HepG2 (cell line): Measurements from ENCODE around the gene DCHS2. TPM values are rescaled to one million over a fixed set of nuclear protein-coding genes. Genes with fewer than 3 reads are reported as not detected.

Experiments
- ATAC-seq: fragments of 200-7000 bp; cut with Tn5 transposase; 3 replicates; pipeline ENCODE4 v1.9.1; 2020; ENCODE audit warnings: mild to moderate bottlenecking, moderate library complexity
- BruUV-seq: library from RNA; stranded (reverse); fragments of 400-500 nt; replicated peaks from 2 replicates; lab custom pipeline; 2021; lab: Mats Ljungman, UMichigan
- CTCF ChIA-PET: fragments of 300-600 bp; formaldehyde crosslinking; extraction: SDS; loops from one replicate; lab custom pipeline; 2021; ENCODE audit warnings: low total read pairs, inconsistent platforms, low intra/inter-chr PET ratio; lab: Yijun Ruan, JAX
- POLR2A ChIA-PET: fragments of 350-600 bp; sonication (Branson Sonifier 250); formaldehyde crosslinking; loops from one replicate; lab custom pipeline; 2020; ENCODE audit warnings: antibody characterized with exemption, inconsistent platforms; lab: Yijun Ruan, JAX
- DNase-seq: peaks from one replicate; pipeline ENCODE4 v3.0.0-alpha.2; 2015; ENCODE audit warnings: low spot score
- FAIRE-seq: peaks from 3 replicates; lab custom pipeline; 2011; peaks lifted over from hg19 to GRCh38; lab: Jason Lieb, UNC
- H2AFZ ChIP-seq: one replicate; pipeline ENCODE4 v1.6.1; 2011; ENCODE audit warnings: low read length, inconsistent platforms
- H3K27ac ChIP-seq: fragments of 300-600 bp; 3 replicates; pipeline ENCODE4 v1.8.0; 2011; ENCODE audit warnings: mixed run types, mild to moderate bottlenecking, mixed read lengths, low read length, inconsistent platforms; ENCODE audit not compliant: insufficient read depth; ENCODE audit errors: extremely low read length
- H3K27me3 ChIP-seq, 2 experiments: fragments of 200-600 bp in 1 of 2; 2 replicates in 1 of 2; 3 replicates in 1 of 2; pipeline versions ENCODE4 v1.6.0 to v1.8.0; 2011; ENCODE audit warnings: low read length in 2 of 2, mild to moderate bottlenecking in 2 of 2, moderate library complexity in 2 of 2, inconsistent platforms in 1 of 2; ENCODE audit not compliant: insufficient read depth in 2 of 2, control insufficient read depth in 1 of 2
- H3K36me3 ChIP-seq, 2 experiments: fragments of 200-600 bp in 1 of 2; replicated peaks in 1 of 2; 2 replicates in 1 of 2; 3 replicates in 1 of 2; pipeline versions ENCODE4 v1.5.1 to v1.8.0; 2011; ENCODE audit warnings: low read length in 2 of 2, inconsistent platforms in 1 of 2; ENCODE audit not compliant: insufficient read depth in 2 of 2, control insufficient read depth in 1 of 2
- H3K4me1 ChIP-seq: 2 replicates; pipeline ENCODE4 v1.5.1; 2012; ENCODE audit warnings: low read length, inconsistent platforms; ENCODE audit not compliant: insufficient read depth
- H3K4me2 ChIP-seq: 2 replicates; pipeline ENCODE4 v1.6.0; 2011; ENCODE audit warnings: low read depth, low read length, inconsistent platforms
- H3K4me3 ChIP-seq, 3 experiments: fragments of 200-600 bp in 1 of 3; sonication (generic), shearing (Covaris generic) in 1 of 3; replicated peaks in 1 of 3; 2 replicates each; pipeline ENCODE4 v1.5.1; 2011 to 2016; ENCODE audit warnings: low read length in 3 of 3, inconsistent platforms in 2 of 3, low read depth in 2 of 3, mild to moderate bottlenecking in 2 of 3, control low read depth in 1 of 3, mixed read lengths in 1 of 3; ENCODE audit not compliant: insufficient read depth in 1 of 3
- H3K79me2 ChIP-seq: one replicate; pipeline ENCODE4 v1.6.1; 2011; ENCODE audit warnings: low read length, inconsistent platforms; ENCODE audit not compliant: insufficient read depth
- H3K9ac ChIP-seq: 2 replicates; pipeline ENCODE4 v1.6.0; 2011; ENCODE audit warnings: mild to moderate bottlenecking, low read depth, low read length, inconsistent platforms; ENCODE audit not compliant: insufficient read depth
- H3K9me3 ChIP-seq: 2 replicates; pipeline ENCODE4 v1.5.1; 2012; ENCODE audit warnings: mild to moderate bottlenecking, low read length
- H4K20me1 ChIP-seq: 2 replicates; pipeline ENCODE4 v1.6.0; 2011; ENCODE audit warnings: inconsistent platforms, mild to moderate bottlenecking, low read length, moderate library complexity; ENCODE audit not compliant: insufficient read depth
- ATAD3A ChIP-seq: sonication (generic); formaldehyde crosslinking; IDR thresholded peaks from 2 replicates; pipeline ENCODE4 v1.4.0; 2020; ENCODE audit warnings: missing genetic modification reagents
- ATRX ChIP-seq: sonication (generic); formaldehyde crosslinking; IDR thresholded peaks from 2 replicates; pipeline ENCODE4 v1.4.0; 2020; ENCODE audit warnings: missing genetic modification reagents, borderline replicate concordance
- ESRRA ChIP-seq: sonication (generic); formaldehyde crosslinking; IDR thresholded peaks from 2 replicates; pipeline ENCODE4 v1.5.1; 2020; ENCODE audit warnings: mild to moderate bottlenecking, low read depth, missing genetic modification reagents
- FOXO1 ChIP-seq: sonication (generic); formaldehyde crosslinking; IDR thresholded peaks from 2 replicates; pipeline ENCODE4 v1.4.0; 2020; ENCODE audit warnings: missing genetic modification reagents
- HNRNPK ChIP-seq: fragments of 200-400 bp; formaldehyde crosslinking; IDR thresholded peaks from 2 replicates; pipeline ENCODE4 v1.6.1; 2018; ENCODE audit warnings: low read length, low read depth, moderate library complexity, mild to moderate bottlenecking; ENCODE audit not compliant: poor library complexity, severe bottlenecking
- MEIS1 ChIP-seq: sonication (generic); formaldehyde crosslinking; IDR thresholded peaks from 2 replicates; pipeline ENCODE4 v1.9.0; 2021; ENCODE audit warnings: mild to moderate bottlenecking, missing genetic modification reagents, moderate library complexity, borderline replicate concordance
- NFATC3 ChIP-seq: sonication (generic); formaldehyde crosslinking; IDR thresholded peaks from 2 replicates; pipeline ENCODE4 v1.5.1; 2020; ENCODE audit warnings: mild to moderate bottlenecking, missing genetic modification reagents
- PTBP1 ChIP-seq: fragments of 200-400 bp; formaldehyde crosslinking; IDR thresholded peaks from 2 replicates; pipeline ENCODE4 v1.6.1; 2018; ENCODE audit warnings: low read length, low read depth; ENCODE audit not compliant: poor library complexity, severe bottlenecking
- THAP8 ChIP-seq: sonication (generic); formaldehyde crosslinking; IDR thresholded peaks from 2 replicates; pipeline ENCODE4 v1.5.1; 2020; ENCODE audit warnings: missing genetic modification reagents, mild to moderate bottlenecking, borderline replicate concordance
- ZBTB49 ChIP-seq: sonication (generic); formaldehyde crosslinking; IDR thresholded peaks from 2 replicates; pipeline ENCODE4 v1.4.0; 2020; ENCODE audit warnings: missing genetic modification reagents, borderline replicate concordance
- ZIK1 ChIP-seq: sonication (generic); formaldehyde crosslinking; IDR thresholded peaks from 2 replicates; pipeline ENCODE4 v1.5.0; 2020; ENCODE audit warnings: mild to moderate bottlenecking, low read depth, missing genetic modification reagents, borderline replicate concordance
- ZNF703 ChIP-seq: sonication (generic); formaldehyde crosslinking; IDR thresholded peaks from 2 replicates; pipeline ENCODE4 v1.5.1; 2020; ENCODE audit warnings: missing genetic modification reagents, mild to moderate bottlenecking, moderate library complexity, borderline replicate concordance
- WGBS: methylation state at CpG from one replicate; pipeline ENCODE4 v1.1.6; 2017; ENCODE audit warnings: low lambda C conversion rate; 5-methylcytosine and 5-hydroxymethylcytosine counted together
- in situ Hi-C: cut with HindIII; loops from 2 replicates; pipeline ENCODE4 v1.10.0; 2017; ENCODE audit warnings: low pct_unique_long_range_greater_than_20kb; ENCODE audit not compliant: extremely low pct_ligation_motif_present
- intact Hi-C: fragments of 100-400 bp; cut with micrococcal nuclease; formaldehyde crosslinking; loops from one replicate; pipeline ENCODE4 v1.10.0; 2022; ENCODE audit not compliant: unreplicated experiment
- polyA plus RNA-seq, 8 experiments: library from polyadenylated mRNA; depleted of rRNA in 3 of 8; stranded (reverse) in 7 of 8; unstranded in 1 of 8; fragments of >200 nt; fragmentation: Illumina TruSeq in 4 of 8; extraction: Trizol in 4 of 8; gene quantifications; 2 replicates each; pipeline versions ENCODE4 v1.2.1 to v1.2.3, GENCODE V29; 2011 to 2016; ENCODE audit warnings: low read depth in 4 of 8, missing spikeins in 1 of 8, mixed read lengths in 1 of 8; ENCODE audit not compliant: insufficient read depth in 1 of 8
- total RNA-seq, 5 experiments: library from RNA; depleted of rRNA; stranded (reverse); fragments of >200 nt; fragmentation: Illumina TruSeq; extraction: Trizol; gene quantifications; 2 replicates each; pipeline ENCODE4 v1.2.3, GENCODE V29; 2016; ENCODE audit warnings: low read depth in 1 of 5
- TF ChIP-seq, protein P1 (sequence below), 2 experiments: IDR thresholded peaks; 2 replicates each; pipeline ENCODE4 v1.6.1; 2011 to 2012; ENCODE audit warnings: low read length in 2 of 2, borderline replicate concordance in 1 of 2, low read depth in 1 of 2, mild to moderate bottlenecking in 1 of 2, moderate library complexity in 1 of 2

The DCHS2 gene
- total and polyA plus RNA-seq, 2 of the 13 experiments (the other 11 are each of a cell fraction or from before 2014, with no cell fraction given): 0.03 TPM; not detected in 1

DNA sequence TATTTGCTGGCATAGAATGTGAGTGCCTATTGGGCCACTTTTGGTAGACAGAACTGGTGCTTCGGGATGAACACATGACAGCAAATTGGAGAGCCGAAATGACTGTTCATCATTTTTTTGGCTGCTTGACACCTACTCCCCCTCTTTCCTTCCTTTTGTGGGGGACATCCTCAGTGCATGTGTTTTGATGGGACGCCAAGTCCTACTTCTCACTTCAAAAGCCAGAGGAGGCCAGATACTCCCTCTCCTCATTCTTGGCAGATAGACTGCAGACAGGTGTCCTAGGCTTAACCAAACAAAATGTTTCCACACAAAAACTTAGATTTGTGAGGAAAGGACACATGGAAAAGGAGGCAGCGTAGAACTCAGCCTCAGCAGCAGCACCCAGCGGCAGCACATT is 62.4 kb downstream of the DCHS2 start:
- no TSS peak for BruUV-seq
- no peak for FAIRE-seq

GRCh38 chr4:154427149-154427548 is 64.5 kb downstream of the DCHS2 start:
- no peak overlapping the region for H3K27ac ChIP-seq
- under 1% methylated on average over 6 of the region's 6 CpGs for WGBS
- no peaks in the 10 kb centered on the region; a peak in 1 of 5 replicates for H3K27me3 ChIP-seq
- no peak overlapping the region for H3K4me3 ChIP-seq
- H3K4me2 ChIP-seq: no peak overlapping the region
- no peaks in the 10 kb centered on the region for H4K20me1 ChIP-seq
- FAIRE-seq: no peak
- H3K79me2 ChIP-seq: no peaks in the 10 kb centered on the region
- ChIA-PET CTCF (no interaction called here), POLR2A (no interaction called here)
- in situ Hi-C loops: no loop called here
- DNase-seq: no peak
- H3K36me3 ChIP-seq: no peaks in the 10 kb centered on the region
- H3K9ac ChIP-seq: no peak overlapping the region
- BruUV-seq: no TSS peak
- H2AFZ ChIP-seq: no peak overlapping the region
- H3K9me3 ChIP-seq: no peaks in the 10 kb centered on the region
- no peaks in the 10 kb centered on the region for H3K4me1 ChIP-seq
- no peak for ATAC-seq
- intact Hi-C loops: no loop called here
- TF ChIP-seq ZBTB49 (CRISPR knock-in tag) (no peak), THAP8 (CRISPR knock-in tag) (no peak), ZNF703 (CRISPR knock-in tag) (no peak), MEIS1 (CRISPR knock-in tag) (no peak), HNRNPK (no peak), FOXO1 (CRISPR knock-in tag) (no peak)
- TF ChIP-seq, protein P1, sequence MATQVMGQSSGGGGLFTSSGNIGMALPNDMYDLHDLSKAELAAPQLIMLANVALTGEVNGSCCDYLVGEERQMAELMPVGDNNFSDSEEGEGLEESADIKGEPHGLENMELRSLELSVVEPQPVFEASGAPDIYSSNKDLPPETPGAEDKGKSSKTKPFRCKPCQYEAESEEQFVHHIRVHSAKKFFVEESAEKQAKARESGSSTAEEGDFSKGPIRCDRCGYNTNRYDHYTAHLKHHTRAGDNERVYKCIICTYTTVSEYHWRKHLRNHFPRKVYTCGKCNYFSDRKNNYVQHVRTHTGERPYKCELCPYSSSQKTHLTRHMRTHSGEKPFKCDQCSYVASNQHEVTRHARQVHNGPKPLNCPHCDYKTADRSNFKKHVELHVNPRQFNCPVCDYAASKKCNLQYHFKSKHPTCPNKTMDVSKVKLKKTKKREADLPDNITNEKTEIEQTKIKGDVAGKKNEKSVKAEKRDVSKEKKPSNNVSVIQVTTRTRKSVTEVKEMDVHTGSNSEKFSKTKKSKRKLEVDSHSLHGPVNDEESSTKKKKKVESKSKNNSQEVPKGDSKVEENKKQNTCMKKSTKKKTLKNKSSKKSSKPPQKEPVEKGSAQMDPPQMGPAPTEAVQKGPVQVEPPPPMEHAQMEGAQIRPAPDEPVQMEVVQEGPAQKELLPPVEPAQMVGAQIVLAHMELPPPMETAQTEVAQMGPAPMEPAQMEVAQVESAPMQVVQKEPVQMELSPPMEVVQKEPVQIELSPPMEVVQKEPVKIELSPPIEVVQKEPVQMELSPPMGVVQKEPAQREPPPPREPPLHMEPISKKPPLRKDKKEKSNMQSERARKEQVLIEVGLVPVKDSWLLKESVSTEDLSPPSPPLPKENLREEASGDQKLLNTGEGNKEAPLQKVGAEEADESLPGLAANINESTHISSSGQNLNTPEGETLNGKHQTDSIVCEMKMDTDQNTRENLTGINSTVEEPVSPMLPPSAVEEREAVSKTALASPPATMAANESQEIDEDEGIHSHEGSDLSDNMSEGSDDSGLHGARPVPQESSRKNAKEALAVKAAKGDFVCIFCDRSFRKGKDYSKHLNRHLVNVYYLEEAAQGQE (IDR thresholded peaks at IDR 0.05; ENCODE audit: borderline replicate concordance in 1 of 2, low read depth in 1 of 2, low read length in 2 of 2): no peak

More for the DNA sequence above, 62.4 kb downstream of the DCHS2 start:
- no peaks in the 10 kb centered on the region for H3K9me3 ChIP-seq
- ATAC-seq (no peak), DNase-seq (no peak)
- in situ Hi-C loops: no loop called here
- H3K36me3 ChIP-seq: no peaks in the 10 kb centered on the region
- no peak overlapping the region for H3K9ac ChIP-seq
- H3K4me3 ChIP-seq: no peak overlapping the region
- no peaks in the 10 kb centered on the region; a peak in 1 of 5 replicates for H3K27me3 ChIP-seq
- H4K20me1 ChIP-seq: no peaks in the 10 kb centered on the region
- no peaks in the 10 kb centered on the region for H3K79me2 ChIP-seq
- 21% methylated on average over 5 of the region's 5 CpGs for WGBS
- intact Hi-C loops: no loop called here
- no peak for TF ChIP-seq NFATC3 (CRISPR knock-in tag)
- no peak for TF ChIP-seq ZIK1
- TF ChIP-seq ESRRA (CRISPR knock-in tag): no peak
- no peak for TF ChIP-seq ATAD3A (CRISPR knock-in tag)
- TF ChIP-seq PTBP1: no peak
- TF ChIP-seq ATRX (CRISPR knock-in tag): no peak
- TF ChIP-seq, all 625 proteins: peak for 0
- Histone ChIP-seq H2AFZ (no peak overlapping the region), H3K4me2 (no peak overlapping the region), H3K4me1 (no peaks in the 10 kb centered on the region), H3K27ac (no peak overlapping the region)
- CTCF ChIA-PET: no interaction called here
- POLR2A ChIA-PET: no interaction called here
